ENCODE results near the gene ABCG8.

ABCG8 gene

GRCh38 chr2:43812947-43813346 lies 25.8 kb upstream of the ABCG8 start:
- Histone ChIP-seq H3K27ac (no peak overlapping the region), H3K9ac (no peak overlapping the region), H3K79me2 (no peaks in the 10 kb centered on the region), H3K9me3 (ENCODE audit: control insufficient read depth, low read length) (no peaks in the 10 kb centered on the region), H3K4me2 (ENCODE audit: low read length) (no peak overlapping the region), H2AFZ (no peak overlapping the region), H3K27me3 (ENCODE audit: control insufficient read depth, insufficient read depth, low read length) (no peaks in the 10 kb centered on the region), H3K4me1 (no peaks in the 10 kb centered on the region), H3K36me3 (ENCODE audit: control insufficient read depth, insufficient read depth, low read length) (no peaks in the 10 kb centered on the region), H3K4me3 (ENCODE audit: low read depth, low read length) (no peak overlapping the region)
- TF ChIP-seq, protein P1, sequence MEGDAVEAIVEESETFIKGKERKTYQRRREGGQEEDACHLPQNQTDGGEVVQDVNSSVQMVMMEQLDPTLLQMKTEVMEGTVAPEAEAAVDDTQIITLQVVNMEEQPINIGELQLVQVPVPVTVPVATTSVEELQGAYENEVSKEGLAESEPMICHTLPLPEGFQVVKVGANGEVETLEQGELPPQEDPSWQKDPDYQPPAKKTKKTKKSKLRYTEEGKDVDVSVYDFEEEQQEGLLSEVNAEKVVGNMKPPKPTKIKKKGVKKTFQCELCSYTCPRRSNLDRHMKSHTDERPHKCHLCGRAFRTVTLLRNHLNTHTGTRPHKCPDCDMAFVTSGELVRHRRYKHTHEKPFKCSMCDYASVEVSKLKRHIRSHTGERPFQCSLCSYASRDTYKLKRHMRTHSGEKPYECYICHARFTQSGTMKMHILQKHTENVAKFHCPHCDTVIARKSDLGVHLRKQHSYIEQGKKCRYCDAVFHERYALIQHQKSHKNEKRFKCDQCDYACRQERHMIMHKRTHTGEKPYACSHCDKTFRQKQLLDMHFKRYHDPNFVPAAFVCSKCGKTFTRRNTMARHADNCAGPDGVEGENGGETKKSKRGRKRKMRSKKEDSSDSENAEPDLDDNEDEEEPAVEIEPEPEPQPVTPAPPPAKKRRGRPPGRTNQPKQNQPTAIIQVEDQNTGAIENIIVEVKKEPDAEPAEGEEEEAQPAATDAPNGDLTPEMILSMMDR (IDR thresholded peaks at IDR 0.05), result no peak

- Histone ChIP-seq H3K36me3 (ENCODE audit: control insufficient read depth, insufficient read depth, low read length) (no peaks in the 10 kb centered on the region), H2AFZ (no peak overlapping the region), H3K27me3 (ENCODE audit: control insufficient read depth, insufficient read depth, low read length) (no peaks in the 10 kb centered on the region), H3K4me2 (ENCODE audit: low read length) (no peak overlapping the region), H3K4me1 (no peaks in the 10 kb centered on the region), H3K4me3 (ENCODE audit: low read depth, low read length) (no peak overlapping the region), H3K9ac (no peak overlapping the region), H3K79me2 (no peaks in the 10 kb centered on the region), H3K27ac (no peak overlapping the region), H3K9me3 (ENCODE audit: control insufficient read depth, low read length) (no peaks in the 10 kb centered on the region)
- TF ChIP-seq, protein P1 (IDR thresholded peaks at IDR 0.05), result no peak
Measured at GRCh38 chr2:43814711-43815110, 24.1 kb upstream of the ABCG8 start.

GRCh38 chr2:43818761-43819160 lies 20.0 kb upstream of the ABCG8 start:
- no peaks in the 10 kb centered on the region for H3K4me1 ChIP-seq
- TF ChIP-seq, protein P1 (IDR thresholded peaks at IDR 0.05), result no peak
- no peak overlapping the region for H3K4me3 ChIP-seq (ENCODE audit: low read depth, low read length)
- H3K9ac ChIP-seq, result no peak overlapping the region
- H3K27me3 ChIP-seq (ENCODE audit: control insufficient read depth, insufficient read depth, low read length), result no peaks in the 10 kb centered on the region
- no peaks in the 10 kb centered on the region for H3K79me2 ChIP-seq
- H3K4me2 ChIP-seq (ENCODE audit: low read length), result no peak overlapping the region
- H3K9me3 ChIP-seq (ENCODE audit: control insufficient read depth, low read length), result no peaks in the 10 kb centered on the region
- no peaks in the 10 kb centered on the region for H3K36me3 ChIP-seq (ENCODE audit: control insufficient read depth, insufficient read depth, low read length)
- H2AFZ ChIP-seq, result no peak overlapping the region
- no peak overlapping the region for H3K27ac ChIP-seq

DNA sequence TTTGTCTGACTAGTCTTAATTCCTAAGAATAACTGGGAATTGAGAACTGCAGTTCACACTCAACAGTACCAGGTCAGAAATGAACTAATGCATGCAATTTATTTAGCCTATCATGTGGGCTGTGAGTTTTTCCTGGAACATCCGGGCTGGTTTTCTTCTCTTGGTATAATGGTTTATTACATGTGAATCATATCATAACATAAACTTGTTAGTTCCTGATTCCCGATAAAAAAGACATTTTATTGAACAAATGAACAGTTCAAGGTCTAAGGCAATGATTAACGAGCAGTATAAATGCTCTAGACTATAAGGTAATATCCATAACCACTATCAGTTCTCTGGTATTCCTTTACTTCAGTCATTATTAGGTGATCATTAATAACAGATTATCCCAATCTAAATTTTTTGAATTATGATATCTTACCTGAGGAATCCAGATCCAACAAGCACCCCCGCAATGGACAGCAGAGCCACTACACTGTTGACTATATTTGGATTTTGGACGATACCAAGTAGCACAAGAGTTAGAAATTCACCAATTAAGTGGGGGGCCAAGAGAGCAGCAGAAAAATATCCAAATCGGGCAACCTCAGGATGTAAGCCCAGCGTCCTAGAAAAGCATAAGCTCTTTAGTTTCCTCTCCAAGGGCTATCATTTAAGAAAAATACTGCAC lies 19.1 kb upstream of the ABCG8 start:
- no peak overlapping the region for H3K4me3 ChIP-seq (ENCODE audit: low read depth, low read length)
- H3K4me1 ChIP-seq, result peaks cover 3% of the 10 kb centered on the region
- TF ChIP-seq, protein P1 (IDR thresholded peaks at IDR 0.05), result no peak
- H3K4me2 ChIP-seq (ENCODE audit: low read length), result no peak overlapping the region
- no peaks in the 10 kb centered on the region for H3K9me3 ChIP-seq (ENCODE audit: control insufficient read depth, low read length)
- no peaks in the 10 kb centered on the region for H3K27me3 ChIP-seq (ENCODE audit: control insufficient read depth, insufficient read depth, low read length)
- no peaks in the 10 kb centered on the region for H3K79me2 ChIP-seq
- no peak overlapping the region for H3K9ac ChIP-seq
- no peak overlapping the region for H3K27ac ChIP-seq
- H2AFZ ChIP-seq, result no peak overlapping the region
- no peaks in the 10 kb centered on the region for H3K36me3 ChIP-seq (ENCODE audit: control insufficient read depth, insufficient read depth, low read length)

- TF ChIP-seq, protein P1 (IDR thresholded peaks at IDR 0.05), result no peak
- Histone ChIP-seq H3K79me2 (no peaks in the 10 kb centered on the region), H3K4me3 (ENCODE audit: low read depth, low read length) (no peak overlapping the region)
Measured at GRCh38 chr2:43822839-43823238, 15.9 kb upstream of the ABCG8 start.

More at GRCh38 chr2:43822839-43823238, 15.9 kb upstream of the ABCG8 start:
- Histone ChIP-seq H3K27ac (no peak overlapping the region), H3K36me3 (ENCODE audit: control insufficient read depth, insufficient read depth, low read length) (no peaks in the 10 kb centered on the region), H3K27me3 (ENCODE audit: control insufficient read depth, insufficient read depth, low read length) (no peaks in the 10 kb centered on the region), H3K9ac (no peak overlapping the region), H3K4me1 (peaks cover 4% of the 10 kb centered on the region), H2AFZ (no peak overlapping the region), H3K4me2 (ENCODE audit: low read length) (no peak overlapping the region), H3K9me3 (ENCODE audit: control insufficient read depth, low read length) (no peaks in the 10 kb centered on the region)

Data from parathyroid adenoma (tissue), 2 donors.